ENCODE results near the gene GRID1.

DNA sequence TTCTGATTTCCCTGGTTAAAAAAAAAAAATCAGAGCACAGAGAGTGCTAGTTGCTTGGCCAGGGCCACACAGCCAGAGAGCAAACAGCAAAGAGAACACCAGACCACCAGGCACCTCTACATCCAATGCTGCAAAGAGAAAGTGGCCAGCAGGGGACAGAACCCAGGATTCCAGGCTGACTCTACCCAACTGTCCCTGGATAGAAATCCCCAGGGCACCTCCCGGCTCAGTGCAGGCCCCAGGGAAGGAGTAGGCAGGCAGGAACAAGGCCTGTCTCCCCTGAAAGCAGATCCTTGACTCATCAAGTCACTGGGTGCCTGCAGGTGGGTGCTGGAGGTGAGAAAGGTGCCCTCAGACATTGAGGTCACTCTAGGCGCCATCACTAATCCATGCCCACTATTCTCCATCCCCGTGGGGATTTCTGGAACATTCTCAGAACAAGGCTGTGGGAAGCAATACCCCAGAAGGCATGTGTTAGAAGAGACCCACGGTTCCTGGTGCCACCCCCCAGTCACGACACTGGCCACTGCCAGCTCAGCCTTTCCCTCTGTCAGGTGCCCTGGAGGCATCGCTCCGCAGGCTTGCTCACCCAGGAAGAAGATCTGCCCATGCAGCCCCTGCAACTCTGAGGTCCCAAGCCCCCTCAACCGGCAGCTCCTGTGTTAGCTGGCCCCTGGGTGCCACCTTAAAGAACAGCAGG lies 154.8 kb downstream of the GRID1 start:
- TF ChIP-seq, protein P1, sequence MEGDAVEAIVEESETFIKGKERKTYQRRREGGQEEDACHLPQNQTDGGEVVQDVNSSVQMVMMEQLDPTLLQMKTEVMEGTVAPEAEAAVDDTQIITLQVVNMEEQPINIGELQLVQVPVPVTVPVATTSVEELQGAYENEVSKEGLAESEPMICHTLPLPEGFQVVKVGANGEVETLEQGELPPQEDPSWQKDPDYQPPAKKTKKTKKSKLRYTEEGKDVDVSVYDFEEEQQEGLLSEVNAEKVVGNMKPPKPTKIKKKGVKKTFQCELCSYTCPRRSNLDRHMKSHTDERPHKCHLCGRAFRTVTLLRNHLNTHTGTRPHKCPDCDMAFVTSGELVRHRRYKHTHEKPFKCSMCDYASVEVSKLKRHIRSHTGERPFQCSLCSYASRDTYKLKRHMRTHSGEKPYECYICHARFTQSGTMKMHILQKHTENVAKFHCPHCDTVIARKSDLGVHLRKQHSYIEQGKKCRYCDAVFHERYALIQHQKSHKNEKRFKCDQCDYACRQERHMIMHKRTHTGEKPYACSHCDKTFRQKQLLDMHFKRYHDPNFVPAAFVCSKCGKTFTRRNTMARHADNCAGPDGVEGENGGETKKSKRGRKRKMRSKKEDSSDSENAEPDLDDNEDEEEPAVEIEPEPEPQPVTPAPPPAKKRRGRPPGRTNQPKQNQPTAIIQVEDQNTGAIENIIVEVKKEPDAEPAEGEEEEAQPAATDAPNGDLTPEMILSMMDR (IDR thresholded peaks at IDR 0.05) = no peak
- no peak for TF ChIP-seq POLR2A (IDR thresholded peaks at IDR 0.05)

Measured in esophagus squamous epithelium (tissue), 4 donors.